GM10266 (cell line): ENCODE results near the gene B4GALNT3.

Experiments
- DNase-seq: peaks from one replicate; pipeline ENCODE4 v3.0.0; 2012; ENCODE audit errors: extremely low spot score
- TF ChIP-seq, protein P1 (sequence below): IDR thresholded peaks from 2 replicates; pipeline ENCODE4 v1.5.1; 2012; ENCODE audit warnings: mild to moderate bottlenecking, low read depth; ENCODE audit not compliant: control insufficient read depth, insufficient read depth; ENCODE audit errors: missing control alignments

Gene B4GALNT3

DNA sequence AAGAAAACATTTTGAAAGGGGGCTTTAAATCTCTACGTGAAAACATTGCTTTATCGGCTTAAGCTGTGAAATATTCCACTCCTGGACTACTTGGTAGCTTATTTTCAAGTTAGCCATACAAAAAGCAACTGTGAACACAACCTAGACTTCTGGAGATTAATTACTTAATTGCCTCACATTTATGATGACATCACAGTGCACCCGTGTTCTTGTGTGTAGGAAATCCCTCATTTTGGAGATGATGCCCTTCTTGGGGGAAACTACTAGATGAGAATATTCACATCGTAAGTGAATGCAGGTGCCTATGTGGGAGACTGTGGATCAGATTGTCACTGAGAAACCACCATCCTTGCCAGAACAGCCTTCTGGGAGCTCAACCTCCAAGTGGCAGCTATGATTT is 10.5 kb upstream of the B4GALNT3 start:
- TF ChIP-seq, protein P1, sequence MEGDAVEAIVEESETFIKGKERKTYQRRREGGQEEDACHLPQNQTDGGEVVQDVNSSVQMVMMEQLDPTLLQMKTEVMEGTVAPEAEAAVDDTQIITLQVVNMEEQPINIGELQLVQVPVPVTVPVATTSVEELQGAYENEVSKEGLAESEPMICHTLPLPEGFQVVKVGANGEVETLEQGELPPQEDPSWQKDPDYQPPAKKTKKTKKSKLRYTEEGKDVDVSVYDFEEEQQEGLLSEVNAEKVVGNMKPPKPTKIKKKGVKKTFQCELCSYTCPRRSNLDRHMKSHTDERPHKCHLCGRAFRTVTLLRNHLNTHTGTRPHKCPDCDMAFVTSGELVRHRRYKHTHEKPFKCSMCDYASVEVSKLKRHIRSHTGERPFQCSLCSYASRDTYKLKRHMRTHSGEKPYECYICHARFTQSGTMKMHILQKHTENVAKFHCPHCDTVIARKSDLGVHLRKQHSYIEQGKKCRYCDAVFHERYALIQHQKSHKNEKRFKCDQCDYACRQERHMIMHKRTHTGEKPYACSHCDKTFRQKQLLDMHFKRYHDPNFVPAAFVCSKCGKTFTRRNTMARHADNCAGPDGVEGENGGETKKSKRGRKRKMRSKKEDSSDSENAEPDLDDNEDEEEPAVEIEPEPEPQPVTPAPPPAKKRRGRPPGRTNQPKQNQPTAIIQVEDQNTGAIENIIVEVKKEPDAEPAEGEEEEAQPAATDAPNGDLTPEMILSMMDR, result no peak
- no peak for DNase-seq

DNA sequence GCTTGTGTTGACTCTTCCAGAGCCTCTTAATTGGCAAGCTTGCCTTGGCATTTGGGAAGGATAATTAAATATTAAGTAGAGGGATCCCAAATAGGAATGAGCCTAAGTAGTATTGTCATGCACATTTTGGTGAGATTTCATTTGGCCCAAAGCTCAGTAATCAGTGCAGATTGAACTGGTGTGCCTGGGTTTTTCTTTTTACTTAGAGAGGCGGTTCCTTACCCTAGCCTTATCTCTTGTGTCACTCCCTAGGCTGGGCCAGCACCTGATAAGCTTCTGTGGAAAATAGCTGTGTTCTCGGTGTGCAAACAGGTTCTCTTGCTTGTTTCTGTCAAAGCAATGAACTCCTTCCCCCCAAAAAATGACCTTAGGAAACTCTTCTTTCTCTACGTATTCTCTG is 9.3 kb upstream of the B4GALNT3 start:
- DNase-seq, result no peak
- TF ChIP-seq, protein P1, result no peak

DNA sequence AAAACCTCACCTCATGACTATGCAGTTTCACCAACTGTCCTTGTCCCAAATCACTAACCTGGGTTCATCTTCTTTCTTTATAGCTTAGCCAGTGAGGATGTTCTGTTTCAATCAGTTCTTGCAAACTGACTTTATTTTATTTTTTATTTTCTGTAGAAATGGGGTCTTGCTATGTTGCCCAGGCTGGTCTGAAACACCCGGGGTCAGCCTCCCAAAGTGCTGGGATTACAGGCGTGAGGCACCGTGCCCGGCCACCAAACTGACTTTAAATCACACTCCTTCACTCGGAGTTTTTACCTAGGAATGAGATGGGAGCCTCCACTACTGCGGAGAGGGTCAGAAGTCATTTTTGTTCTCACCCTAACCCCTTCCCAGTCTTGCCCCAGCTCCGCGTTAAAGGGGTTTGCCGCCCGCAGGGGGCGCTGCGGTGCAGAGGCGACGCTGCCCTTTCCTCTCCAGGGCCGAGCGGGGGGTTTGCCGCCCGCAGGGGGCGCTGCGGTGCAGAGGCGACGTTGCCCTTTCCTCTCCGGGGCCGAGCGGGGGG is 7.0 kb upstream of the B4GALNT3 start:
- DNase-seq, result peak; percentile 76
- TF ChIP-seq, protein P1, result peak; percentile 56

DNA sequence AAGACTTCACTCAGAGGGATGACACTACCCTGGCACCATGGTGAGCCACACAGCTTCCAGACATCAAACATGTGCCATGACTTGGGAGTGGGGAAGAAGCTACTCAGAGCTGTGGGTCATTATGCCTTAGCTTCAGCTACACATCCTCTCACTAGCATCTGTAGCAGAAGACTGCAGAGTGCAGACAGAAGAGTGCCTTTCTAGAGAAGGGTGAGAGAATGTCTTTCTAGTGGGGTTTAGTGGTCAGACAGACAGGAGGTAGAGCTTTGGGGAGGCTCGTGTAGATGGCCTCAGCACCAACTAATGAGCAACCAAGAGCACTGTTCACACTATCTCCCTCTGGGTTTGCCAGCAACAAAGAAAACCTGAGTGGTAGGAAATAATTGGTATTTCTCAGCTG is 4.9 kb upstream of the B4GALNT3 start:
- TF ChIP-seq, protein P1, result no peak
- DNase-seq, result no peak

DNA sequence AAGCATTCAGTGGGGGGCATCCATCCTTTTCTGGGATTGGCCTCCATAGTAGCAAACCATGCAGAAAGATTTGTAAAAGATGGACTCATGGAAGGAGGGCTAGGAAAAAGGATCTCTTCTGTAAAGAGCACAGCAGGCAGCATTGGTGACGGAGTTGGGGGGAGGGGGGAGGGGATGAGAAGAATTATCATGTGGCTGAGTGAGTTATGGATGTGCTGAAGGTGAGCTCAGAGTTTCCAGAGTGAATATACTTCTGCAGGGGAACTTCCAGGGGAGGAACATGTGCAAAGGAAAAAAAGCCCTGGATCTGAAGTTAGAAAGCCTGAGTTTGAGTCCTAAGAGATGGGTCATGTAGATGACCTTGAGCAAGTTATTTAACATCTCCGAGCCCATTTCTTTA is 3.9 kb upstream of the B4GALNT3 start:
- no peak for DNase-seq
- TF ChIP-seq, protein P1, result no peak

DNA sequence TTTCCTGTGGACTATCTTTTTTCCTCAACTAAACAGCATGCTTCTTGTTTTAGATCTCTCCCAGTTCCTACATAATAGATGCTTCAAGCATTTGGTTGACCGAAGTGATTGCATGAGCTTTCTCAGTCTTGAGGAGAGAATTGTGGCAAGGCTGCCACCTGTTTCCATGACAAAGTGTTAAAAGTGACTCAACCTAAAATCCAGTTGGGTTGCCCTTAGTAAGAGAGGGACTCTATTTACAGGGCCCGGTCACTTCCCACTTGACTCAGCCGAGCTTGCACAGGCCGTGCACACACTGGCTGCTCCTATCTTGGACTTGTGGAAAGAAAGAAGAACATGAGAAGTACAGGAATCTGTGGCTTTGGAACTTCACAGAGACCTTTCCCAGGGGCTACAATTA is 2.1 kb upstream of the B4GALNT3 start:
- TF ChIP-seq, protein P1, result no peak
- no peak for DNase-seq

DNA sequence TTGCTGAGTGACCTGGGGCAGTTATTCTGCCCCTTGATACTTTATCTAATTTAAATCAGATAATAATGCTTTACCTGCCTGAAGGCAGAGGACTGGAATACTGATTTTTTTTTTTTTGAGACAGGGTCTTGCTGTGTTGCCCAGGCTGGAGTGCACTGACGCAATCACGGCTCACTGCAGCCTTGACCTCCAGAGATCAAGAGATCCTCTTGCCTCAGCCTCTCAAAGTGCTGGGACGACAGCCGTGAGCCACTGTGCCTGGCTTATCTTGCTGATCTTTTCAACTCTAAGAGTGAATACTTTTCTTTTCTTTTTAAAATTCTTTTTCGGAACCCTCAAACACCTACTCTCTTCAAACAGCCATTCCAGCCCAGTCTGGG is 699 bp upstream of the B4GALNT3 start:
- no peak for DNase-seq
- TF ChIP-seq, protein P1, result no peak
